GM12873 (cell line): Measurements from ENCODE around the gene MEGF6.

ENCODE experiments used
- CTCF ChIP-seq: IDR thresholded peaks from 2 replicates; pipeline ENCODE4 v1.5.1; 2012; ENCODE audit warnings: low read depth, mild to moderate bottlenecking, moderate library complexity, low read length, control low read depth; ENCODE audit not compliant: insufficient read depth; ENCODE audit errors: missing control alignments

MEGF6 gene

GRCh38 chr1:3522112-3522511, 89.2 kb downstream of the MEGF6 start:
- no peak for TF ChIP-seq CTCF

GRCh38 chr1:3521426-3521825, 89.9 kb downstream of the MEGF6 start:
- TF ChIP-seq CTCF, result no peak

- TF ChIP-seq CTCF, result no peak
Observed at GRCh38 chr1:3520419-3521378, 90.6 kb downstream of the MEGF6 start.

- no peak for TF ChIP-seq CTCF
Observed at GRCh38 chr1:3519301-3519885, 91.9 kb downstream of the MEGF6 start.

- no peak for TF ChIP-seq CTCF
Observed at GRCh38 chr1:3518756-3519155, 92.6 kb downstream of the MEGF6 start.

- TF ChIP-seq CTCF, result peak; percentile 90
Observed at GRCh38 chr1:3518256-3518655, 93.1 kb downstream of the MEGF6 start.

- no peak for TF ChIP-seq CTCF
Observed at GRCh38 chr1:3516911-3517675, 94.2 kb downstream of the MEGF6 start.
